Stimulated activated naive B cell treated with anti-CD40 and anti-IgM and Interleukin-4, amounts not matched to agents 10 μg/mL and 1 μg/mL and 100 μg/mL, for 72 hours (primary cell): ENCODE data around the gene NME7.
A peak's percentile ranks its signal among the peaks of the same experiment; 100 is the strongest.

Experiments used
- ATAC-seq, 2 donors: fragments of 150-1000 bp; cut with Tn5 transposase; replicated peaks; 2 replicates each; pipeline ENCODE4 v1.10.0; 2021; ENCODE audit warnings: moderate library complexity in 1 of 2
- DNase-seq: peaks from one replicate; pipeline ENCODE4 v3.0.0; 2021
- H3K27ac Mint-ChIP-seq: one replicate; pipeline ENCODE4 v1.8.0; 2022; ENCODE audit warnings: mild to moderate bottlenecking, mixed read lengths
- H3K27me3 Mint-ChIP-seq, 2 donors: one replicate each; pipeline ENCODE4 v1.8.0; 2022; ENCODE audit warnings: mixed read lengths in 2 of 2
- H3K36me3 Mint-ChIP-seq, 2 donors: one replicate each; pipeline ENCODE4 v1.8.0; 2022; ENCODE audit warnings: mixed read lengths in 2 of 2, mild to moderate bottlenecking in 1 of 2
- H3K4me1 Mint-ChIP-seq, 2 donors: one replicate each; pipeline ENCODE4 v1.8.0; 2022; ENCODE audit warnings: mixed read lengths in 2 of 2, mild to moderate bottlenecking in 1 of 2
- H3K4me3 Mint-ChIP-seq, 2 donors: one replicate each; pipeline ENCODE4 v1.8.0; 2022; ENCODE audit warnings: mild to moderate bottlenecking in 2 of 2, mixed read lengths in 2 of 2, moderate library complexity in 1 of 2
- H3K9me3 Mint-ChIP-seq, 2 donors: one replicate each; pipeline ENCODE4 v1.8.0; 2022; ENCODE audit warnings: mixed read lengths in 2 of 2, mild to moderate bottlenecking in 1 of 2

Gene NME7

GRCh38 chr1:169260478-169261151, 107.0 kb downstream of the NME7 start:
- Mint-ChIP-seq H3K27ac (no peak overlapping the region), H3K36me3 (peaks cover 43 to 71% of the 10 kb centered on the region in 2 donors), H3K27me3 (no peaks in the 10 kb centered on the region), H3K4me3 (no peak overlapping the region), H3K9me3 (peaks cover 16 to 24% of the 10 kb centered on the region in 2 donors), H3K4me1 (no peaks in the 10 kb centered on the region)
- ATAC-seq (no peak), DNase-seq (no peak)

- Mint-ChIP-seq H3K27ac (no peak overlapping the region), H3K36me3 (peaks cover 35 to 64% of the 10 kb centered on the region in 2 donors), H3K4me1 (no peaks in the 10 kb centered on the region), H3K4me3 (no peak overlapping the region), H3K27me3 (no peaks in the 10 kb centered on the region), H3K9me3 (peaks cover 8 to 17% of the 10 kb centered on the region in 2 donors)
- ATAC-seq = no peak
- DNase-seq = no peak
Measured at GRCh38 chr1:169259816-169260215, 107.8 kb downstream of the NME7 start.

GRCh38 chr1:169250795-169251194, 116.8 kb downstream of the NME7 start:
- Mint-ChIP-seq H3K27ac (no peak overlapping the region), H3K4me1 (no peaks in the 10 kb centered on the region), H3K9me3 (peaks cover 0 to 2% of the 10 kb centered on the region in 2 donors), H3K4me3 (no peak overlapping the region), H3K27me3 (no peaks in the 10 kb centered on the region), H3K36me3 (peaks cover 0 to 2% of the 10 kb centered on the region in 2 donors)
- ATAC-seq (no peak), DNase-seq (no peak)

- no peaks in the 10 kb centered on the region for H3K4me1 Mint-ChIP-seq
- ATAC-seq = no peak
- H3K4me3 Mint-ChIP-seq = no peak overlapping the region
Measured at GRCh38 chr1:169250022-169250421, 117.6 kb downstream of the NME7 start.

GRCh38 chr1:169249611-169250010, 118.0 kb downstream of the NME7 start:
- H3K4me3 Mint-ChIP-seq = no peak overlapping the region
- H3K4me1 Mint-ChIP-seq = no peaks in the 10 kb centered on the region
- no peaks in the 10 kb centered on the region for H3K27me3 Mint-ChIP-seq
- DNase-seq (no peak), ATAC-seq (no peak)
- H3K9me3 Mint-ChIP-seq = peaks cover 0 to 2% of the 10 kb centered on the region in 2 donors
- H3K36me3 Mint-ChIP-seq = peaks cover 0 to 2% of the 10 kb centered on the region in 2 donors
- no peak overlapping the region for H3K27ac Mint-ChIP-seq

More at GRCh38 chr1:169250022-169250421, 117.6 kb downstream of the NME7 start:
- no peak overlapping the region for H3K27ac Mint-ChIP-seq
- no peaks in the 10 kb centered on the region for H3K27me3 Mint-ChIP-seq
- peaks cover 0 to 2% of the 10 kb centered on the region in 2 donors for H3K36me3 Mint-ChIP-seq
- no peak for DNase-seq
- H3K9me3 Mint-ChIP-seq = peaks cover 0 to 2% of the 10 kb centered on the region in 2 donors

GRCh38 chr1:169245706-169246105, 121.9 kb downstream of the NME7 start:
- Mint-ChIP-seq H3K36me3 (peaks cover 0 to 2% of the 10 kb centered on the region in 2 donors), H3K9me3 (no peaks in the 10 kb centered on the region), H3K4me1 (no peaks in the 10 kb centered on the region), H3K27me3 (no peaks in the 10 kb centered on the region), H3K27ac (no peak overlapping the region), H3K4me3 (no peak overlapping the region)
- no peak for DNase-seq
- ATAC-seq = no peak

GRCh38 chr1:169240449-169241232, 127.0 kb downstream of the NME7 start:
- H3K4me3 Mint-ChIP-seq = no peak overlapping the region
- no peaks in the 10 kb centered on the region for H3K4me1 Mint-ChIP-seq
- H3K27ac Mint-ChIP-seq = no peak overlapping the region
- ATAC-seq (no peak), DNase-seq (no peak)
- H3K36me3 Mint-ChIP-seq = no peaks in the 10 kb centered on the region
- no peaks in the 10 kb centered on the region for H3K9me3 Mint-ChIP-seq
- no peaks in the 10 kb centered on the region for H3K27me3 Mint-ChIP-seq

- H3K4me3 Mint-ChIP-seq = no peak overlapping the region
- no peak overlapping the region for H3K27ac Mint-ChIP-seq
- H3K9me3 Mint-ChIP-seq = no peaks in the 10 kb centered on the region
Measured at GRCh38 chr1:169236880-169237279, 130.7 kb downstream of the NME7 start.

GRCh38 chr1:169236143-169236542, 131.5 kb downstream of the NME7 start:
- H3K4me1 Mint-ChIP-seq = no peaks in the 10 kb centered on the region
- no peaks in the 10 kb centered on the region for H3K9me3 Mint-ChIP-seq
- ATAC-seq = no peak
- no peak overlapping the region for H3K4me3 Mint-ChIP-seq
- DNase-seq = no peak
- peaks cover 5 to 12% of the 10 kb centered on the region in 2 donors for H3K36me3 Mint-ChIP-seq
- no peak overlapping the region for H3K27ac Mint-ChIP-seq
- H3K27me3 Mint-ChIP-seq = no peaks in the 10 kb centered on the region

More at GRCh38 chr1:169236880-169237279, 130.7 kb downstream of the NME7 start:
- ATAC-seq (no peak), DNase-seq (no peak)
- Mint-ChIP-seq H3K36me3 (peaks cover 5 to 12% of the 10 kb centered on the region in 2 donors), H3K27me3 (no peaks in the 10 kb centered on the region), H3K4me1 (no peaks in the 10 kb centered on the region)

GRCh38 chr1:169235568-169235967, 132.0 kb downstream of the NME7 start:
- no peaks in the 10 kb centered on the region for H3K9me3 Mint-ChIP-seq
- DNase-seq = no peak
- H3K36me3 Mint-ChIP-seq = peaks cover 7 to 12% of the 10 kb centered on the region in 2 donors
- no peaks in the 10 kb centered on the region for H3K4me1 Mint-ChIP-seq
- no peak overlapping the region for H3K4me3 Mint-ChIP-seq
- H3K27me3 Mint-ChIP-seq = no peaks in the 10 kb centered on the region
- H3K27ac Mint-ChIP-seq = no peak overlapping the region
- no peak for ATAC-seq

GRCh38 chr1:169234780-169235179, 132.8 kb downstream of the NME7 start:
- Mint-ChIP-seq H3K27me3 (no peaks in the 10 kb centered on the region), H3K9me3 (no peaks in the 10 kb centered on the region), H3K27ac (no peak overlapping the region), H3K4me3 (no peak overlapping the region), H3K4me1 (no peaks in the 10 kb centered on the region), H3K36me3 (peaks cover 9 to 16% of the 10 kb centered on the region in 2 donors)
- ATAC-seq (no peak), DNase-seq (no peak)

- H3K36me3 Mint-ChIP-seq = peaks cover 13 to 14% of the 10 kb centered on the region in 2 donors
- H3K9me3 Mint-ChIP-seq = peaks cover 4 to 6% of the 10 kb centered on the region in 2 donors
- peak; percentile 50 to 56 for ATAC-seq
- H3K27me3 Mint-ChIP-seq = no peaks in the 10 kb centered on the region
- no peak overlapping the region for H3K4me3 Mint-ChIP-seq
- peaks cover 2 to 10% of the 10 kb centered on the region in 2 donors for H3K4me1 Mint-ChIP-seq
- H3K27ac Mint-ChIP-seq = no peak overlapping the region
- DNase-seq = no peak
Measured at GRCh38 chr1:169217636-169218035, 150.0 kb downstream of the NME7 start.

GRCh38 chr1:169214598-169214997, 153.0 kb downstream of the NME7 start:
- Mint-ChIP-seq H3K36me3 (peaks cover 13 to 16% of the 10 kb centered on the region in 2 donors), H3K4me1 (peaks cover 2 to 10% of the 10 kb centered on the region in 2 donors), H3K9me3 (peaks cover 4 to 6% of the 10 kb centered on the region in 2 donors), H3K27me3 (no peaks in the 10 kb centered on the region), H3K27ac (no peak overlapping the region), H3K4me3 (no peak overlapping the region)
- ATAC-seq = no peak
- DNase-seq = no peak

- no peak for DNase-seq
- Mint-ChIP-seq H3K9me3 (peaks cover 4 to 6% of the 10 kb centered on the region in 2 donors), H3K4me1 (no peaks in the 10 kb centered on the region), H3K27me3 (no peaks in the 10 kb centered on the region), H3K36me3 (peaks cover 10 to 16% of the 10 kb centered on the region in 2 donors), H3K27ac (no peak overlapping the region), H3K4me3 (no peak overlapping the region)
- ATAC-seq = no peak
Measured at GRCh38 chr1:169212088-169212487, 155.5 kb downstream of the NME7 start.
